GM21390 (cell line): ENCODE data around the gene TIGD3.

Experiments
- ATAC-seq: cut with Tn5 transposase; IDR thresholded peaks from one replicate; pipeline ENCODE4 v1.9.1; 2021; ENCODE audit not compliant: unreplicated experiment

TIGD3 gene

GRCh38 chr11:65354265-65355012 lies at the start of gene TIGD3:
Gene TIGD3 (plus strand): TSS chr11:65354751. CDS start chr11:65355809, 1,058 bp downstream.
- peak; percentile 83 for ATAC-seq

GRCh38 chr11:65305501-65306268 lies 48.9 kb upstream of the TIGD3 start:
- ATAC-seq = no peak

GRCh38 chr11:65307298-65308229 lies 47.0 kb upstream of the TIGD3 start:
- no peak for ATAC-seq

GRCh38 chr11:65308281-65308891 lies 46.2 kb upstream of the TIGD3 start:
- no peak for ATAC-seq

- no peak for ATAC-seq
These were observed 45.5 kb upstream of the TIGD3 start for GRCh38 chr11:65309006-65309405.

- ATAC-seq = no peak
These were observed 44.3 kb upstream of the TIGD3 start for GRCh38 chr11:65310215-65310614.

- ATAC-seq = no peak
These were observed 43.8 kb upstream of the TIGD3 start for GRCh38 chr11:65310736-65311135.

- ATAC-seq = no peak
These were observed 43.3 kb upstream of the TIGD3 start for GRCh38 chr11:65311170-65311678.

- ATAC-seq = peak; percentile 78
These were observed 39.9 kb upstream of the TIGD3 start, which contains the start of gene CDC42EP2 for GRCh38 chr11:65314501-65315203. Gene CDC42EP2 (plus strand): TSS chr11:65314866. CDS start chr11:65320899, 6,033 bp downstream.

- peak; percentile 46 for ATAC-seq
These were observed 39.2 kb upstream of the TIGD3 start for GRCh38 chr11:65315204-65315865.

- ATAC-seq = no peak
These were observed 38.7 kb upstream of the TIGD3 start for GRCh38 chr11:65315866-65316226.

GRCh38 chr11:65316227-65317024 lies 38.1 kb upstream of the TIGD3 start:
- no peak for ATAC-seq

GRCh38 chr11:65317025-65317786 lies 37.3 kb upstream of the TIGD3 start:
- no peak for ATAC-seq

- ATAC-seq = no peak
These were observed 34.0 kb upstream of the TIGD3 start for GRCh38 chr11:65320386-65321075.

GRCh38 chr11:65321076-65321475 lies 33.5 kb upstream of the TIGD3 start:
- no peak for ATAC-seq

- no peak for ATAC-seq
These were observed 32.6 kb upstream of the TIGD3 start for GRCh38 chr11:65321828-65322485.

- ATAC-seq = no peak
These were observed 30.7 kb upstream of the TIGD3 start for GRCh38 chr11:65323813-65324212.
